ENCODE results near the gene RASGEF1B.

The RASGEF1B gene

DNA sequence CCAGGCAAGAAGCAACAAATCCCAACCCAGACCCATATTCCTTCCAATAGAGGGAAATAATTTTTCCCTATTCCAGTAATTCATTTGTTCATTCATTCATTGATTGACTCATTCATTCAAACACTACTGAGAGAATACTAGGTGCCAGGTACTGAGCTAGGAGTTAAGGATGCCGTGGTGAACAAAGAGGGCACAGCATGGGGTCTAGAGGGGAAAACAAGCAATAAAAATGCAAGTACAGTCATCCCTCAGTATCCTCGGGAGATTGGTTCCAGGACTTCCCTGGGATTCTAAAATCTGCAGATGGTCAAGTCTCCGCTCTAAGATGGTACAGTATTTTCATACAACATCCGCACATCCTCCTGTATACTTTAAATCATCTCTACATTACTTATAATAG, 18.7 kb downstream of the RASGEF1B start:
- peaks cover 4% of the 10 kb centered on the region for H3K27me3 Mint-ChIP-seq (ENCODE audit: low read depth, poor library complexity)
- no peak overlapping the region for H3K4me3 Mint-ChIP-seq
- no peak overlapping the region for H3K27ac Mint-ChIP-seq
- no peak for TF ChIP-seq CTCF (IDR thresholded peaks at IDR 0.05)
- no peaks in the 10 kb centered on the region for H3K9me3 Mint-ChIP-seq
- DNase-seq: no peak
- H3K4me1 Mint-ChIP-seq: peaks cover 29% of the 10 kb centered on the region
- peaks cover 13% of the 10 kb centered on the region for H3K36me3 Mint-ChIP-seq (ENCODE audit: low read depth)

- Mint-ChIP-seq H3K9me3 (no peaks in the 10 kb centered on the region), H3K4me1 (peaks cover 29% of the 10 kb centered on the region), H3K27me3 (ENCODE audit: low read depth, poor library complexity) (peaks cover 4% of the 10 kb centered on the region), H3K4me3 (no peak overlapping the region), H3K36me3 (ENCODE audit: low read depth) (peaks cover 18% of the 10 kb centered on the region), H3K27ac (no peak overlapping the region)
- TF ChIP-seq CTCF (IDR thresholded peaks at IDR 0.05): no peak
- no peak for DNase-seq
These were observed 19.2 kb downstream of the RASGEF1B start for GRCh38 chr4:81452452-81453006.

DNA sequence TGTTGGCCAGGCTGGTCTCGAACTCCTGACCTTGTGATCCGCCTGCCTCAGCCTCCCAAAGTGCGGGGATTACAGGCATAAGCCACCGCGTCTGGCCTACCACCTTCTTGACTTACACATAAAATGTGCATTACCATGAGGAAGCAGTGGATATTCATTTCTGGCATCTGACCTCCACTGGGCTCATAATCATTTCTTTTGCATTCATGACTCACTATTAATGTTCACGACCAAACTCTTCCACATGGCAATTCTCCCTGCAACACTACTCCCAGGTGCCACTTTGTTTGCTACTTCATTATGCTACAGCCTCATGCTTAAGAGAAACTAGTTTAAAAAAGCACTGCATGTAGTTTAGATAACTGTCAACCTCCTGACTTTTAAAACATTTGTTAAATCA, 22.7 kb downstream of the RASGEF1B start:
- no peaks in the 10 kb centered on the region for H3K27me3 Mint-ChIP-seq (ENCODE audit: low read depth, poor library complexity)
- H3K36me3 Mint-ChIP-seq (ENCODE audit: low read depth): peaks cover 40% of the 10 kb centered on the region
- no peak for TF ChIP-seq CTCF (IDR thresholded peaks at IDR 0.05)
- no peaks in the 10 kb centered on the region for H3K9me3 Mint-ChIP-seq
- H3K4me1 Mint-ChIP-seq: peaks cover 10% of the 10 kb centered on the region
- no peak for DNase-seq
- no peak overlapping the region for H3K4me3 Mint-ChIP-seq
- no peak overlapping the region for H3K27ac Mint-ChIP-seq

DNA sequence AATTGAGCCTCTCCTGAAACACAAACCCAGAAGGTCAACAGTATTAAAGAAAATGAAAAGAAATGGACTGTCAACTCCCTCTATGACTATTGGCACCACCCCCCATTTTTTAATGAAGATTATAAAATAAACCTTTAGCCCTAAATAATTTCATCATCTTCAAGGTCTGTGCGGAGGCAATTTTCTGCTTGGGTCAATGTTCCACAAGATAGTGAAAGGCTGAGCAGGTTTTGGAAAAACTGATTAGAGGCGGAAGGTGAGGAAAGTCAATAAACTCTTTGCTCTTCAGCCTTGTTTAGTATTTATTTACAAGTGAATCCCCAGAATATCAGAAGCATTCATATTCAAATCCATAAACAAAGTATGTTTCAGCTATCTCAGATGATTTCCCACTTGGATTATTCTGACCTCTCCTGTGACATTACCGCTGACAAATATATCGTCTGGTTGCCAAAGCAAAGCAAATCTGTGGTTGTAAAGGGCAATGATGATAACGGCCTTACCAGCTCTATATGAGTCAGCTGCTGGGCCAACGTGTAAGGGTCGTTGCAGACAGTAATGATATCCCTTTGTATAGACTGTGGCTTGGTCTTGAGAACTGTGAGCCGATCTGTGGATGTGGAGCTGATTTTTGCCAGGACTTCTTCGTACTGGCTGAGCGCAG, 24.0 kb downstream of the RASGEF1B start:
- Mint-ChIP-seq H3K4me3 (no peak overlapping the region), H3K9me3 (no peaks in the 10 kb centered on the region), H3K27me3 (ENCODE audit: low read depth, poor library complexity) (no peaks in the 10 kb centered on the region), H3K4me1 (no peaks in the 10 kb centered on the region), H3K36me3 (ENCODE audit: low read depth) (peaks cover 51% of the 10 kb centered on the region), H3K27ac (no peak overlapping the region)
- TF ChIP-seq CTCF (IDR thresholded peaks at IDR 0.05): no peak
- DNase-seq: no peak

GRCh38 chr4:81446634-81447033, 25.1 kb downstream of the RASGEF1B start:
- no peak for DNase-seq
- Mint-ChIP-seq H3K4me3 (no peak overlapping the region), H3K27me3 (ENCODE audit: low read depth, poor library complexity) (no peaks in the 10 kb centered on the region), H3K4me1 (no peaks in the 10 kb centered on the region), H3K36me3 (ENCODE audit: low read depth) (peaks cover 55% of the 10 kb centered on the region), H3K27ac (peak overlapping the region; percentile 61), H3K9me3 (no peaks in the 10 kb centered on the region)
- no peak for TF ChIP-seq CTCF (IDR thresholded peaks at IDR 0.05)

DNA sequence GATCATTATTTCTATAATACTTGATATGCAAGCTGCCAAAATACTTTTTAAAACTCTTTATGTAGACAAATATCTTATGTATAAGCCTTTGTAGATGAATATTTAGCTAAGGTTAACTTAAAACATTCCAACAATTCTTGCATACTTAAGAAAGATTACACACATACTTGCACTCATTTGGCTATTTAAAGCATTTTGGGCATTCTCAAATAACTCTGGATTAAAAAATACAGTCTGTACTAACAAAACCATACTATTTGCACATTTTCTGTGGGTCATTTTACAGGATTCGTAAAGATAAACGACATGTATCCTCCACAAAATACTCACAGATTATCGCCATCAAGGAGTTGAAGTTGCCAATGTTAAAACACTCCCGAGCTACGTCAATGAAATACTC, 26.5 kb downstream of the RASGEF1B start:
- no peaks in the 10 kb centered on the region for H3K27me3 Mint-ChIP-seq (ENCODE audit: low read depth, poor library complexity)
- no peak overlapping the region for H3K27ac Mint-ChIP-seq
- H3K4me1 Mint-ChIP-seq: no peaks in the 10 kb centered on the region
- H3K36me3 Mint-ChIP-seq (ENCODE audit: low read depth): peaks cover 55% of the 10 kb centered on the region
- no peak overlapping the region for H3K4me3 Mint-ChIP-seq
- H3K9me3 Mint-ChIP-seq: no peaks in the 10 kb centered on the region
- no peak for DNase-seq
- no peak for TF ChIP-seq CTCF (IDR thresholded peaks at IDR 0.05)

Measured in nephron progenitor cell (in vitro differentiated cells).